GM18498 (cell line): Measurements from ENCODE around the gene SAMD8.

Experiments used
- ATAC-seq: cut with Tn5 transposase; IDR thresholded peaks from one replicate; pipeline ENCODE4 v1.9.1; 2021; ENCODE audit warnings: mild to moderate bottlenecking, moderate library complexity; ENCODE audit not compliant: unreplicated experiment

The SAMD8 gene

GRCh38 chr10:75084834-75085384 lies 26.5 kb upstream of the SAMD8 start:
- no peak for ATAC-seq

GRCh38 chr10:75086278-75086934 lies 25.1 kb upstream of the SAMD8 start:
- ATAC-seq: no peak

- no peak for ATAC-seq
Measured at GRCh38 chr10:75088640-75089039, 22.8 kb upstream of the SAMD8 start.

GRCh38 chr10:75089634-75090033 lies 21.8 kb upstream of the SAMD8 start:
- ATAC-seq: no peak

GRCh38 chr10:75091146-75091545 lies 20.3 kb upstream of the SAMD8 start:
- ATAC-seq: no peak

- ATAC-seq: no peak
Measured at GRCh38 chr10:75094465-75094864, 17.0 kb upstream of the SAMD8 start.

- ATAC-seq: no peak
Measured at GRCh38 chr10:75095631-75096030, 15.8 kb upstream of the SAMD8 start.

- no peak for ATAC-seq
Measured at GRCh38 chr10:75096749-75097148, 14.7 kb upstream of the SAMD8 start.

- no peak for ATAC-seq
Measured at GRCh38 chr10:75097666-75098285, 13.7 kb upstream of the SAMD8 start.

- no peak for ATAC-seq
Measured at GRCh38 chr10:75098902-75099673, 12.4 kb upstream of the SAMD8 start.

- peak; percentile 81 for ATAC-seq
Measured at GRCh38 chr10:75099952-75100763, 11.3 kb upstream of the SAMD8 start.

- no peak for ATAC-seq
Measured at GRCh38 chr10:75100764-75101291, 10.6 kb upstream of the SAMD8 start.

GRCh38 chr10:75101416-75102251 lies 9.8 kb upstream of the SAMD8 start:
- ATAC-seq: no peak

- no peak for ATAC-seq
Measured at GRCh38 chr10:75102830-75103673, 8.4 kb upstream of the SAMD8 start.

GRCh38 chr10:75103881-75104686 lies 7.4 kb upstream of the SAMD8 start:
- no peak for ATAC-seq

- ATAC-seq: no peak
Measured at GRCh38 chr10:75104842-75105241, 6.6 kb upstream of the SAMD8 start.

GRCh38 chr10:75105576-75106197 lies 5.8 kb upstream of the SAMD8 start:
- no peak for ATAC-seq

- no peak for ATAC-seq
Measured at GRCh38 chr10:75106242-75106641, 5.2 kb upstream of the SAMD8 start.
